Activated CD4-positive, alpha-beta T cell treated with anti-CD3 and anti-CD28 coated beads for 36 hours (primary cell): ENCODE measurements around the gene NARS2. TPM values are rescaled to one million over a fixed set of nuclear protein-coding genes. Genes with fewer than 3 reads are reported as not detected.
"Not testable (repeated sequence)": the region's sequence is repeated elsewhere in the genome, so short reads cannot be mapped to it uniquely, and the experiment has no call there.

Experiments used
- ATAC-seq: fragments of 200-7000 bp; cut with Tn5 transposase; one replicate; pipeline ENCODE4 v1.10.0; 2021; ENCODE audit warnings: mild to moderate bottlenecking, moderate library complexity
- CTCF ChIA-PET: fragments of 350-600 bp; sonication (Branson Sonifier 250); formaldehyde crosslinking; loops from one replicate; lab custom pipeline; 2021; ENCODE audit warnings: antibody characterized with exemption; lab: Charles Lee
- POLR2A ChIA-PET: fragments of 350-600 bp; sonication (Branson Sonifier 250); formaldehyde crosslinking; loops from one replicate; lab custom pipeline; 2021; ENCODE audit warnings: antibody characterized with exemption, inconsistent platforms; lab: Charles Lee
- DNase-seq: peaks from one replicate; pipeline ENCODE4 v3.0.0-alpha.2; 2020
- H3K27ac Mint-ChIP-seq: one replicate; pipeline ENCODE4 v1.8.0; 2021; ENCODE audit warnings: mixed read lengths
- H3K27me3 Mint-ChIP-seq: one replicate; pipeline ENCODE4 v1.8.0; 2021; ENCODE audit warnings: mixed read lengths
- H3K36me3 Mint-ChIP-seq: one replicate; pipeline ENCODE4 v1.8.0; 2021; ENCODE audit warnings: low read depth, mixed read lengths
- H3K4me1 Mint-ChIP-seq: one replicate; pipeline ENCODE4 v1.8.0; 2021; ENCODE audit warnings: mixed read lengths
- H3K4me3 Mint-ChIP-seq: one replicate; pipeline ENCODE4 v1.8.0; 2021; ENCODE audit warnings: mild to moderate bottlenecking, moderate library complexity, mixed read lengths
- H3K9me3 Mint-ChIP-seq: one replicate; pipeline ENCODE4 v1.8.0; 2021; ENCODE audit warnings: low read depth, mixed read lengths
- intact Hi-C, 2 experiments: fragments of 100-400 bp; cut with DNase I in 1 of 2; cut with micrococcal nuclease in 1 of 2; formaldehyde crosslinking; loops; one replicate each; pipeline versions ENCODE4 v1.14.2 to v1.15.1; 2022 to 2024; cut with DNase I, micrococcal nuclease
- total RNA-seq, 2 experiments: library from RNA; stranded (reverse); gene quantifications; one replicate each; pipeline ENCODE4 v1.2.3, GENCODE V29; 2021

The NARS2 gene
- total RNA-seq, 2 experiments from 2014 or later = 22.9 to 33.4 TPM

- no peak for ATAC-seq
- no peaks in the 10 kb centered on the region for H3K9me3 Mint-ChIP-seq
- intact Hi-C loops = loop anchor here in 1 of 2 experiments (2.0 kb wide), 2 partner anchors 67 to 581 kb away; partner anchors contain the start of gene INTS4
- no peaks in the 10 kb centered on the region for H3K27me3 Mint-ChIP-seq
- POLR2A ChIA-PET = interaction anchor here (0.8 kb wide), 1 partner anchor 111 kb away, joined by 3 read pairs; no protein-coding TSS in a partner anchor
- H3K4me3 Mint-ChIP-seq = peak overlapping the region; percentile 97
- no peak for DNase-seq
- H3K4me1 Mint-ChIP-seq = peaks cover 28% of the 10 kb centered on the region
- H3K27ac Mint-ChIP-seq = peak overlapping the region; percentile 67
- CTCF ChIA-PET = interaction anchor here (1.2 to 5.0 kb wide), 6 partner anchors 10 to 162 kb away, joined by 3 to 53 read pairs (median 8); partner anchors contain the start of gene GAB2
- H3K36me3 Mint-ChIP-seq = peaks cover 13% of the 10 kb centered on the region
Measured at GRCh38 chr11:78575478-78575877, 814 bp upstream of the NARS2 start.

DNA sequence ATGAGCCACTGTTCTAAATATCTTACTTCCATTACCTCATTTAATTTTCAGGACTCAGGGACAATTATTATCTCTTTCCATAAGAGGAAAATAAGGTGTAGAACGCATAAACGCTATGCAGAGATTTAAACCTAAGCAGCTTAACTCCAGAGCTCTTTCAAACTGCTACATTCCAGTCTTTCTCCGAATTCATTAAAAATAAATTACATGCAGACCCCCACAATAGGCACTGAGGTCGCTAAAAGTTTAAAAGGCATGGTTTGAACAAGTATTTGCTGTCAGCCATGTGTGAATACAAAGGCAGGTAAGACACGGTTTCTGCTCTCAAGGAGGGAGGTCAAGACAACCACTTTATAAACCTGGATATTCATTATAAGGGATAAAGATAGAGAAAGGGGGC lies 983 bp downstream of the NARS2 start:
- intact Hi-C loops = loop anchor here in 1 of 2 experiments (1.0 to 5.0 kb wide), 8 partner anchors 69 to 753 kb away; partner anchors contain the start of genes ALG8, GAB2, INTS4 and KCTD21
- POLR2A ChIA-PET = no interaction called here
- CTCF ChIA-PET = interaction anchor here (2.0 to 5.0 kb wide), 4 partner anchors 9 to 155 kb away, joined by 5 to 53 read pairs (median 17); partner anchors contain the start of gene GAB2

DNA sequence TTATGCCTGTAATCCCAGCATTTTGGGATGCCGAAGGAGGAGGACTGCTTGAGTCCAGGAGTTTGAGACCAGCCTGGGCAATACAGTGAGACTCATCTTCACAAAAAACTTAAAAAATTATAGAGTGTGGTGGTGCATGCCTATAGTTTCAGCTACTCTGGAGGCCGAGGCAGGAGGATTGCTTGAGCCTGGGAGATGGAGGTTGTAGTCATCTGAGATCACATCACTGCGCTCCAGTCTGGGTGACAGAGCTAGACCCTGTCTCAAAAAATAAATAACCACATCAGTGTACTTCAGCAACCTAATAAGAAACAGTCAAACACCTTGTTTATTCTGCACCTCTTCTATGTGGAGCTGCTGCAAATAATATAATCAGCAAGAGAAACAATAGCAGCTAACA lies 1.4 kb downstream of the NARS2 start:
- Mint-ChIP-seq H3K4me1 (peaks cover 28% of the 10 kb centered on the region), H3K4me3 (peak overlapping the region; percentile 97), H3K9me3 (no peaks in the 10 kb centered on the region), H3K27me3 (no peaks in the 10 kb centered on the region), H3K27ac (peak overlapping the region; percentile 89), H3K36me3 (peaks cover 18% of the 10 kb centered on the region)
- intact Hi-C loops = loop anchor here in 1 of 2 experiments (5.0 kb wide), 2 partner anchors 106 to 496 kb away; partner anchors contain the start of gene NDUFC2
- ChIA-PET POLR2A (no interaction called here), CTCF (interaction anchor here (0.6 to 5.0 kb wide), 3 partner anchors 9 to 155 kb away, joined by 3 to 53 read pairs (median 24); partner anchors contain the start of gene GAB2)
- no peak for DNase-seq
- no peak for ATAC-seq

More for the DNA sequence above, 983 bp downstream of the NARS2 start:
- no peak for DNase-seq
- ATAC-seq = no peak
- Mint-ChIP-seq H3K27me3 (no peaks in the 10 kb centered on the region), H3K27ac (peak overlapping the region; percentile 89), H3K9me3 (no peaks in the 10 kb centered on the region), H3K36me3 (peaks cover 15% of the 10 kb centered on the region), H3K4me1 (peaks cover 28% of the 10 kb centered on the region), H3K4me3 (peak overlapping the region; percentile 97)

GRCh38 chr11:78572394-78572793 lies 2.3 kb downstream of the NARS2 start:
- intact Hi-C loops = loop anchor here in 1 of 2 experiments (5.0 kb wide), 2 partner anchors 105 to 495 kb away; partner anchors contain the start of gene NDUFC2
- no peaks in the 10 kb centered on the region for H3K27me3 Mint-ChIP-seq
- H3K27ac Mint-ChIP-seq = peak overlapping the region; percentile 3
- peaks cover 28% of the 10 kb centered on the region for H3K4me1 Mint-ChIP-seq
- no peak overlapping the region for H3K4me3 Mint-ChIP-seq
- H3K9me3 Mint-ChIP-seq = no peaks in the 10 kb centered on the region
- CTCF ChIA-PET = interaction anchor here (5.0 kb wide), 1 partner anchor 8 kb away, joined by 53 read pairs; no protein-coding TSS in a partner anchor
- ATAC-seq = no peak
- DNase-seq = no peak
- POLR2A ChIA-PET = interaction anchor here (0.6 kb wide), 1 partner anchor 533 kb away, joined by 3 read pairs; no protein-coding TSS in a partner anchor
- peaks cover 20% of the 10 kb centered on the region for H3K36me3 Mint-ChIP-seq

- intact Hi-C loops = loop anchor here in 1 of 2 experiments (5.0 kb wide), 2 partner anchors 103 to 493 kb away; partner anchors contain the start of gene NDUFC2
- DNase-seq (no peak), ATAC-seq (no peak)
- no peaks in the 10 kb centered on the region for H3K27me3 Mint-ChIP-seq
- H3K27ac Mint-ChIP-seq = no peak overlapping the region
- peaks cover 31% of the 10 kb centered on the region for H3K36me3 Mint-ChIP-seq
- ChIA-PET POLR2A (no interaction called here), CTCF (no interaction called here)
- no peaks in the 10 kb centered on the region for H3K9me3 Mint-ChIP-seq
- H3K4me3 Mint-ChIP-seq = no peak overlapping the region
- peaks cover 25% of the 10 kb centered on the region for H3K4me1 Mint-ChIP-seq
Measured at GRCh38 chr11:78570031-78570430, 4.6 kb downstream of the NARS2 start.

DNA sequence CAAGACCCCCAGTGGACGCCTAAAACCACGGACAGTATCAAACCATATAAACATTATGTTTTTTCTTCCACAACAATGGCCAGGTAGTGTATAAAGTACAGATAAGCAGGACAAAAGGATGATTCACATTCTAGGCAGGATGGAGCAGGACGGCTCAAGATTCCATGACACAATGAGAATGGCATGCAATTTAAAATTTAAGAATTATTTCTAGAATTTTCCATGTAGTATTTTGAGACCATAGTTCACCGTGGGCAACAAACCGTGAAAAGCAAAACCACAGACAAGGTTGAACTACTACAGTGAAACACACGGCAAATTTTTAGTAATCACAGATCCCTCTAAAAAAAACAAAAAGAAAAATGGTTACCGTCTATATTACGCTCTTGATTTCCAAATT lies 7.5 kb downstream of the NARS2 start:
- Mint-ChIP-seq H3K4me1 (peaks cover 22% of the 10 kb centered on the region), H3K9me3 (no peaks in the 10 kb centered on the region), H3K27me3 (no peaks in the 10 kb centered on the region), H3K36me3 (peaks cover 28% of the 10 kb centered on the region), H3K27ac (no peak overlapping the region), H3K4me3 (no peak overlapping the region)
- CTCF ChIA-PET = interaction anchor here (3.4 to 5.3 kb wide), 2 partner anchors 132 to 149 kb away, joined by 12 to 69 read pairs; partner anchors contain the start of gene GAB2
- intact Hi-C loops = loop anchor here in 1 of 2 experiments (10.0 kb wide), 1 partner anchor 422 kb away; no protein-coding TSS in a partner anchor
- no peak for ATAC-seq
- POLR2A ChIA-PET = no interaction called here
- DNase-seq = no peak

- Mint-ChIP-seq H3K27me3 (no peaks in the 10 kb centered on the region), H3K36me3 (peaks cover 23% of the 10 kb centered on the region), H3K27ac (peak overlapping the region; percentile 59), H3K4me3 (no peak overlapping the region), H3K9me3 (no peaks in the 10 kb centered on the region), H3K4me1 (peaks cover 31% of the 10 kb centered on the region)
- ChIA-PET POLR2A (interaction anchor here (0.6 kb wide), 1 partner anchor 154 kb away, joined by 5 read pairs; no protein-coding TSS in a partner anchor), CTCF (interaction anchor here (0.5 to 5.3 kb wide), 38 partner anchors 10 to 1645 kb away, joined by 3 to 69 read pairs (median 4); partner anchors contain the start of genes GAB2 and NARS2)
- ATAC-seq (peak; percentile 61), DNase-seq (peak; percentile 43)
- intact Hi-C loops = loop anchor here (1.0 to 10.0 kb wide), 7 partner anchors 147 to 420 kb away; partner anchors contain the start of genes GAB2 (in 2 of the 2), KCTD21 (in 1 of the 2) and USP35 (in 1 of the 2)
Measured at GRCh38 chr11:78564490-78565467, 9.9 kb downstream of the NARS2 start.

- H3K9me3 Mint-ChIP-seq, H3K27ac Mint-ChIP-seq, H3K4me3 Mint-ChIP-seq, POLR2A ChIA-PET, ATAC-seq, DNase-seq, H3K27me3 Mint-ChIP-seq: not testable (repeated sequence)
- peaks cover 36% of the 10 kb centered on the region for H3K4me1 Mint-ChIP-seq
- intact Hi-C loops = loop anchor here (1.0 to 10.0 kb wide), 7 partner anchors 147 to 419 kb away; partner anchors contain the start of genes GAB2 (in 2 of the 2), KCTD21 (in 1 of the 2) and USP35 (in 1 of the 2)
- CTCF ChIA-PET = interaction anchor here (0.5 to 5.3 kb wide), 29 partner anchors 9 to 1391 kb away, joined by 3 to 69 read pairs (median 4); partner anchors contain the start of genes GAB2 and NARS2
- peaks cover 29% of the 10 kb centered on the region for H3K36me3 Mint-ChIP-seq
Measured at GRCh38 chr11:78564037-78564436, 10.6 kb downstream of the NARS2 start.

DNA sequence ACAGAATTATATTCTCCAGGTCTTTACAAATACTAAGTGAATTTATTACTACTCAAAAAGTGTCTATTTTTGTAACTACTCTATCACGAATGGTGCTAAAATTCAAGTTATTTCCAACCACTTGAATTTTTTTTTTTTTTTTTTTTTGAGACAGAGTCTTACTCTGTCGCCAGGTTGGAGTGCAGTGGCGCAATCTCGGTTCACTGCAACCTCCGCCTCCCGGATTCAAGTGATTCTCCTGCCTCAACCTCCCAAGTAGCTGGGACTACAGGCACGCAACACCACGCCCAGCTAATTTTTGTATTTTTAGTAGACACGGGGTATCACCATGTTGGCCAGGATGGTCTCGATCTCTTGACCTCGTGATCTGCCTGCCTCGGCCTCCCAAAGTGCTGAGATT lies 11.6 kb downstream of the NARS2 start:
- CTCF ChIA-PET = interaction anchor here (0.6 to 5.3 kb wide), 5 partner anchors 12 to 361 kb away, joined by 3 to 69 read pairs (median 7); partner anchors contain the start of genes GAB2 and NARS2
- Mint-ChIP-seq H3K36me3 (peaks cover 26% of the 10 kb centered on the region), H3K4me1 (peaks cover 36% of the 10 kb centered on the region)
- ATAC-seq, DNase-seq, POLR2A ChIA-PET, H3K27me3 Mint-ChIP-seq, H3K9me3 Mint-ChIP-seq, H3K27ac Mint-ChIP-seq, H3K4me3 Mint-ChIP-seq: not testable (repeated sequence)
- intact Hi-C loops = loop anchor here (5.0 to 10.0 kb wide), 2 partner anchors 271 to 418 kb away; no protein-coding TSS in a partner anchor

- no peak overlapping the region for H3K27ac Mint-ChIP-seq
- ChIA-PET POLR2A (no interaction called here), CTCF (no interaction called here)
- DNase-seq (no peak), ATAC-seq (no peak)
- H3K27me3 Mint-ChIP-seq = no peaks in the 10 kb centered on the region
- intact Hi-C loops = loop anchor here (5.0 to 10.0 kb wide), 2 partner anchors 270 to 418 kb away; no protein-coding TSS in a partner anchor
- H3K36me3 Mint-ChIP-seq = peaks cover 30% of the 10 kb centered on the region
- peaks cover 36% of the 10 kb centered on the region for H3K4me1 Mint-ChIP-seq
- no peak overlapping the region for H3K4me3 Mint-ChIP-seq
- no peaks in the 10 kb centered on the region for H3K9me3 Mint-ChIP-seq
Measured at GRCh38 chr11:78562398-78562797, 12.3 kb downstream of the NARS2 start.
